B cell (primary cell): ENCODE measurements around the gene AFF2.

Experiments
- CTCF ChIP-seq: fragments of 200-600 bp; IDR thresholded peaks from one replicate; pipeline ENCODE4 v1.8.0; 2022; ENCODE audit warnings: antibody characterized with exemption, mild to moderate bottlenecking
- EZH2 ChIP-seq: IDR thresholded peaks from 2 replicates; pipeline ENCODE4 v1.6.1; 2012; ENCODE audit warnings: borderline replicate concordance, low read depth, mild to moderate bottlenecking, moderate library complexity, low read length; ENCODE audit not compliant: insufficient read depth, poor library complexity, severe bottlenecking

DNA sequence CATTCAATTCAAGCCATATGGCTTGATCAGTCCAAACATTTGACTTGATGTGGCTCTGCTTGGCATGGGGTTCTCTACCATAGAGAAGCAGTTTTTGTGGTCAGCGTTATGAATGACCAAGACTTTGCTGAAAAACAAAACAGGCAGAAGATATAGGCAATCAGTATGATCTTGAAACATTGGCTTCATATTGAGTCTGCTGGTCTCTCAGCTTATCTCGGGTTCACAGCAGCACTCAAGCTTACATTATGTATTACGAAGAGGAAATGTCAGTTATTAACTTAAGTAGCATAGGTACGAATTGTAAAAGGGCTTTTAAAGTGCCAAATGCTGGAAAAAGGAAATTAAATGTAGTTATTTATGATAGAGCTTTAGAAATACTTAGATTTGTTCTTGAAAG is 99.0 kb downstream of the AFF2 start:
- no peak for TF ChIP-seq CTCF
- TF ChIP-seq EZH2 = no peak
